Upper lobe of right lung (tissue), 1 donor: ENCODE measurements around the gene MYO18A. TPM values are rescaled to one million over a fixed set of nuclear protein-coding genes. Genes with fewer than 3 reads are reported as not detected.

Experiments
- ATAC-seq: fragments of 200-7000 bp; cut with Tn5 transposase; one replicate; pipeline ENCODE4 v1.9.1; 2020; ENCODE audit warnings: mild to moderate bottlenecking, moderate library complexity
- DNase-seq: peaks from one replicate; pipeline ENCODE4 v3.0.0-alpha.2; 2020
- H3K27ac ChIP-seq: fragments of 200-600 bp; one replicate; pipeline ENCODE4 v1.8.0; 2022
- H3K27me3 ChIP-seq: fragments of 200-600 bp; one replicate; pipeline ENCODE4 v1.8.0; 2022; ENCODE audit warnings: mild to moderate bottlenecking
- H3K36me3 ChIP-seq: fragments of 200-600 bp; one replicate; pipeline ENCODE4 v1.8.0; 2022
- H3K4me1 ChIP-seq: fragments of 200-600 bp; one replicate; pipeline ENCODE4 v1.8.0; 2022
- H3K4me3 ChIP-seq: fragments of 200-600 bp; one replicate; pipeline ENCODE4 v1.8.0; 2022; ENCODE audit warnings: mild to moderate bottlenecking
- H3K9me3 ChIP-seq: fragments of 200-600 bp; one replicate; pipeline ENCODE4 v1.8.0; 2022
- CTCF ChIP-seq: fragments of 200-600 bp; IDR thresholded peaks from one replicate; pipeline ENCODE4 v1.8.0; 2022; ENCODE audit warnings: antibody characterized with exemption
- intact Hi-C: fragments of 100-400 bp; cut with DNase I; formaldehyde crosslinking; loops from one replicate; pipeline ENCODE4 v1.11.0; 2022
- total RNA-seq: library from RNA; stranded (reverse); fragmentation: NEBNext Ultra II Directional; extraction: Animal tissue kit (Norgen Biotek cat#: 25700); gene quantifications from one replicate; pipeline ENCODE4 v1.2.1, GENCODE V29; 2021
- donor health status: DM: no; HTN: yes; CAD: no; lungs with severe emphysema.

MYO18A gene
- total RNA-seq, 1 donor from 2014 or later, result 51.0 TPM

GRCh38 chr17:29079887-29080286, 100.3 kb downstream of the MYO18A start:
- no peak for ATAC-seq
- peaks cover 45% of the 10 kb centered on the region for H3K36me3 ChIP-seq
- DNase-seq, result no peak
- no peaks in the 10 kb centered on the region for H3K27me3 ChIP-seq
- H3K4me3 ChIP-seq, result no peak overlapping the region
- TF ChIP-seq CTCF, result no peak
- H3K27ac ChIP-seq, result no peak overlapping the region
- H3K9me3 ChIP-seq, result no peaks in the 10 kb centered on the region
- no peaks in the 10 kb centered on the region for H3K4me1 ChIP-seq
- intact Hi-C loops, result no loop called here

- DNase-seq (peak; percentile 54), ATAC-seq (no peak)
- Histone ChIP-seq H3K4me1 (no peaks in the 10 kb centered on the region), H3K27ac (no peak overlapping the region), H3K4me3 (no peak overlapping the region), H3K36me3 (peaks cover 44% of the 10 kb centered on the region), H3K27me3 (no peaks in the 10 kb centered on the region), H3K9me3 (no peaks in the 10 kb centered on the region)
- intact Hi-C loops, result no loop called here
- TF ChIP-seq CTCF, result no peak
These were observed 100.8 kb downstream of the MYO18A start for GRCh38 chr17:29079433-29079832.

GRCh38 chr17:29078183-29079045, 101.8 kb downstream of the MYO18A start:
- H3K4me1 ChIP-seq, result no peaks in the 10 kb centered on the region
- intact Hi-C loops, result no loop called here
- no peak for TF ChIP-seq CTCF
- ATAC-seq (no peak), DNase-seq (no peak)
- H3K36me3 ChIP-seq, result peaks cover 40% of the 10 kb centered on the region
- H3K27ac ChIP-seq, result no peak overlapping the region
- H3K27me3 ChIP-seq, result no peaks in the 10 kb centered on the region
- no peaks in the 10 kb centered on the region for H3K9me3 ChIP-seq
- H3K4me3 ChIP-seq, result no peak overlapping the region

- H3K27ac ChIP-seq, result no peak overlapping the region
- peaks cover 34% of the 10 kb centered on the region for H3K36me3 ChIP-seq
- H3K27me3 ChIP-seq, result no peaks in the 10 kb centered on the region
- DNase-seq (no peak), ATAC-seq (no peak)
- TF ChIP-seq CTCF, result no peak
- no peaks in the 10 kb centered on the region for H3K9me3 ChIP-seq
- no peak overlapping the region for H3K4me3 ChIP-seq
- no peaks in the 10 kb centered on the region for H3K4me1 ChIP-seq
- intact Hi-C loops, result no loop called here
These were observed 102.9 kb downstream of the MYO18A start for GRCh38 chr17:29077320-29077719.

GRCh38 chr17:29076722-29077121, 103.5 kb downstream of the MYO18A start:
- TF ChIP-seq CTCF, result no peak
- ATAC-seq, result peak; percentile 24
- no peak for DNase-seq
- Histone ChIP-seq H3K27ac (no peak overlapping the region), H3K4me1 (no peaks in the 10 kb centered on the region), H3K9me3 (no peaks in the 10 kb centered on the region), H3K4me3 (no peak overlapping the region), H3K27me3 (no peaks in the 10 kb centered on the region), H3K36me3 (peaks cover 28% of the 10 kb centered on the region)
- intact Hi-C loops, result no loop called here
